ENCODE measurements around the gene MYH7.
"Not testable (repeated sequence)": the region's sequence is repeated elsewhere in the genome, so short reads cannot be mapped to it uniquely, and the experiment has no call there.

The MYH7 gene

GRCh38 chr14:23430016-23430722 lies 5.3 kb downstream of the MYH7 start:
- no peak for DNase-seq

- no peak for DNase-seq
Observed at GRCh38 chr14:23428686-23429495, 6.6 kb downstream of the MYH7 start.

DNA sequence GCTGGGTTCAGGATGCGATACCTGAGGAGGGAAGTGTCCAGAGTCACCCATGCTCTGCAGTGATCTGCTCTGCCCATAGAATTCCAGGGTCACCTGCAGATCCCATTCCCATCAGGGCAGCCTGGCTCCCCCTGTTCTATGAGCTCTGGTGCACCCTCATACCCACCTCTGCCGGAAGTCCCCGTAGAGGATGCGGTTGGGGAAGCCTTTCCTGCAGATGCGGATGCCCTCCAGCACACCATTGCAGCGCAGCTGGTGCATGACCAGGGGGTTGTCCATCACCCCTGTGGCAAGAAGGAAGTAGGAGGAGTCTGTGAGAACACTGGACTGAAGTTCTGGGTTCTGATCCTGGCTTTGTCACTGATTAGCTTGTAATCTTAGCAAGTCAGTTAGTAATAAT lies 9.7 kb downstream of the MYH7 start:
- DNase-seq = not testable (repeated sequence)

- DNase-seq = no peak
Observed at GRCh38 chr14:23425169-23425568, 10.3 kb downstream of the MYH7 start.

- no peak for DNase-seq
Observed at GRCh38 chr14:23423657-23424056, 11.8 kb downstream of the MYH7 start.

DNA sequence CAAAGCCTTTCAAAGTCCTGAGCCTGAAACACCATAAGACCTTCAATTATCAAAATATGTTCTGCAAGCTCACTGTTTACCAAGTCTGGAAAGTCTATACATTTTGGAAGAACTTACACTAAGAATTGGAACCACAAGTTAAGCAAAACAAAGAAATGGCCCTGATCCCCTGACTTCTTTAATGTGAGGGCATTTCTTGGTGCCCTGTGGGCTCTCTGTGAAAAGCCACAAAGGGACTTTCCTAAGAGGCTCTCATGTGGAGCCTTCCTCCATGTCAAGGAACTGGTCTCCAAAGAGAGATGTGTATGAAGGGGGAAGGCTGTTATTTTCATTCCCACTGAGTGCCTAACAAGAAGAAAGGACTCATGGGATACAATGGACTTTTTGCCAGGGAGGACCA lies 13.9 kb downstream of the MYH7 start:
- no peak for DNase-seq

GRCh38 chr14:23419646-23420045 lies 15.8 kb downstream of the MYH7 start:
- DNase-seq = not testable (repeated sequence)

DNA sequence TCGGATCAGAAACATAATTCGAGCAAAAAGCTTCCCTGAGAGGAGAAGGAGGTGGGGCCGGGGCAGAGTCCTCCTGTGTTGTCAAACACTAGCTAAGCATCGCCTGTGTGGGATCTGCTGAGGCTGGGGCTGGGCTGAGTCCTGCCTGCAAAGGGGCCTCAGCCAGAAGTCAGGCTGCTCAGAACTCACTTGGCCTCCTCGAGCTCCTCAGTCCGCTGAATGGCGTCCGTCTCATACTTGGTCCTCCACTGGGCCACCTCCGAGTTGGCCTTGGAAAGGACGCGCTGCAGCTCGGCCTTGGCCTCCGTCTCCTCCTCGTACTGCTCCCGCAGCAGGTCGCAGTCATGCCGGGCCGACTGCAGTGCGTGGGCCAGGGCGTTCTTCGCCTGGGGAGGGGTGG lies 17.4 kb downstream of the MYH7 start:
- DNase-seq = no peak

- not testable (repeated sequence) for DNase-seq
Observed at GRCh38 chr14:23417269-23417668, 18.2 kb downstream of the MYH7 start.

DNA sequence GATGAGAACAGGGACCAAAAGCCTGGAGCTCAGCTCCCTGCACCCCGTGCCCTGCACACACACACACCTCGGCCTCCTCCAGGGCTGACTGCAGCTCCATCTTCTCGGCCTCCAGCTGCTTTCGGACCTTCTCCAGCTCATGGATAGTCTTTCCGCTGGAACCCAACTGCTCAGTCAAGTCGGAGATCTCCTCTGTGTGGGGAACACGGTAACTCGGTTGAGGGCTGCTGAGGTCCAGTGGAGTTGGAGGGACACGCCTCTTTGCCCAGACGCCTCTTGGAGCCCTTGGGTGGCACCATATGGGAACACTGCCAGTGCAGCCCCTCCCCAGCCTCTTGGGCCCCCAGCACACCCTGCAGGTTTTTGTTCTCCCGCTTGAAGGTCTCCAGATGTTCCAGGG lies 18.7 kb downstream of the MYH7 start:
- no peak for DNase-seq

DNA sequence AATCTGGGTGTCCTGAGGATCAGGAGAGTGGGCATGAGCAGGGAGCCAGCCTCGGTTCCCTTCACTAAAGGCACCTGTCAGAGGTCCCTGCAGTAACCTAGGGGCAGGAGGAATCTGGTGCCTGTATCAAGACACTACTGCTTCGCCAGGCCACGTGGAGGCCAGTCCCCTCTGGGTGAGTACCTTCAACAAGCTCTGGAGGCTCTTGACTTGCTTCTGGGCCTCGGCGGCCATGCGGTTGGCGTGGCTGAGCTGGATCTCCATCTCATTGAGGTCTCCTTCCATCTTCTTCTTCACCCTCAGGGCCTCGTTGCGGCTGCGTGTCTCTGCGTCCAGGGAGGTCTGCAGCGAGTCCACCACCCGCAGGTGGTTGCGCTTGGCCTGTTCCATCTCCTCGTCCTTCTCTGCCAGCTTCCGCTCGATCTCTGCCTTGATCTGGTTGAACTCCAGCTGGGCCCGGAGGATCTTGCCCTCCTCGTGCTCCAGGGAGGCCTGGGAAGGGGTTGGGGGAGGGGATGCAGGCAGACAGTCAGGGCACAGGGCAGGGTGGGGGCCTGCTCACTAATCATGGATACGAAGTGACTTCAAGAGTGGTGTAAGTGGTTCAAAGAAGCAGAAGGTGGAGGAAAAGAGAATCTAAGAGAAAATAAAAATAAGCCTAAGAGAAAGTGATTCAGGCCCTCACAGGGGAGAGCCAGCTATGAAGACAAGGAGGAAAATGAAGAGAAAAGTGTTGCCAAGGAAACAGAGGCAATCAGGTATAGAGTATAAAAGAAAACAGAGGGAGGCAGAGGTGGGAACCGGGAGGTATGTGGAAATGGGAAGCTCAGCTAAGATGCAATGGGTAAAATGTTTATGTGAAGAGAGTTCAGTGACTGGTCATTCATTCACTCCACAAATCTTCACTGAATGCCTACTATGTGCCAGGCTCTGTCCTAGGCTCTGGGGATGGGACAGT lies 19.4 kb downstream of the MYH7 start:
- DNase-seq = no peak

GRCh38 chr14:23414906-23415820 lies 20.3 kb downstream of the MYH7 start:
- DNase-seq = no peak

- DNase-seq = no peak
Observed at GRCh38 chr14:23414254-23414653, 21.2 kb downstream of the MYH7 start.

- no peak for DNase-seq
Observed at GRCh38 chr14:23413681-23414080, 21.8 kb downstream of the MYH7 start.

- no peak for DNase-seq
Observed at GRCh38 chr14:23411563-23412525, 23.6 kb downstream of the MYH7 start.

DNA sequence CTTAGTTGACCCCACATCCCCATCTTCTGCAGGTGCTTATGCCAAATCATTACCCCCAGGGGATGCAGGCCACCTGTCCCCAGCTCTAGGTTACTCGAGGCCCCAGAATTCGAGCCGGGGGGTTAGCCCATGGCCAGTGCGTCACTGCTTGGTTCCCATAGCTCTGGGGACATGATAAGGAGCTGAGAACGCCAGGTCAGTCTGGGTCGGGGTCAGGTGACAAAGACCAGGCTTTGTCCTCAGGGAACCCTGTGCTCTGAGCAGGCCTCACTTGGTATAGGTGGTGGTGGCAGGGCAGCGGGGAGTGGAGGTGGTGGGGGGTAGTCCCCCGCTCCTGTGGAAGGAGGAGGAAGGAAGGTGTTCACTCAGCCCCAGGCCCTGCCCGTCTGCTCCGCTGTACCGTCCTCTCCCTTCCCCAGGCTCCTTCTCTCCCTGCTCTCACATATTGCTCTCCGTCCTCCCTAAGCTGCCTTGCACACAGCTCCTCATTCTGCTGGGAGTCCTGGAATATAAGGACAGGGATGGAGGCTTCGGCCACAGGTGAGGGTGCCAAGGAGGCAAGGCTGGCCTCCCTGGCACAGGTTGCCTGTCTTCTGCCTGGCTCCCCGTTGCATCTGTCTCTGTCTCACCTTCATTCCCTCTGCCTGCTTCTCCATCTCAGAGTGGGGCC lies 25.4 kb downstream of the MYH7 start:
- no peak for DNase-seq

- DNase-seq = no peak
Observed at GRCh38 chr14:23409475-23409874, 26.0 kb downstream of the MYH7 start.

DNA sequence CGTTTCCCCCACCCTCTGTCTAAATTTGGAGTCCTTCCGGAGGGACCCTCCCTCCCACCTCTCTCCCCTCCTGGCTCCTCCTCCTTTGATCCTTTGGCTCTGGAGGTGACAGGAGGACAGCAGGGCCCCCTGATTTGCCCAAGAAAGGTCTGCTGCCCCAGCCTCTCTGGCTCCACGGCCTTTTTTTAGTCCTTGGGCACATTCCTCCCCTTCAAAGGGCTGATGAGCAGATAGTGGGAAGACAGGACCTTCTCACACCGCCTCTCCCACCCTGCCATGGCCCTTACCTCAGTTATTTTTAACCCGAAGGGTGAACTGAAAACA lies 27.2 kb downstream of the MYH7 start:
- no peak for DNase-seq

- DNase-seq = no peak
Observed at GRCh38 chr14:23407516-23408306, 27.7 kb downstream of the MYH7 start, which contains the start of gene MYH6. MYH6 (minus strand) TSS chr14:23408273; CDS start chr14:23407223, 1,050 bp downstream.

Data from activated naive CD4-positive, alpha-beta T cell treated with Interleukin-2 at 50 U/mL for 16 hours (primary cell).